ENCODE results near the gene MT3.

MT3 gene

DNA sequence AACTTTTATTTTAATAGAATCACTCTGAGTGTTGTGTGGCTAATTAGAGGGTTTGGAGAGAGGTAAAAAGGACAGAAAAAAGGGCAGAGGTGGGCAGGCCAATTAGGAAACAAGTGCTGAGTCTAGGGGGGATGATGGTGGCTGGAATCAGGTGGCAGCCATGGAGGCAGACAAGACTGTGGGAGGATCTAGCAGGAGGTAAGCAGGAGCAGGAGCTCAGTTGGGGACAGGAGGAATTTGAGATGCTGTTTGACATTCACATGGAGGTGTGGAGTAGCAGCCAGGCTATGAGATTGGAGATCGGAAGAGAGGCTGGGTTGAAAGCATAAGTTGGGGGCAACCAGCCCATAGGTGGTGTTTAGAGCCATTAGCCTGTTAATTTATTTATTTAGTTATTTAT, 28.2 kb upstream of the MT3 start:
- H3K9me2 ChIP-seq (replicated peaks; ENCODE audit: control insufficient read depth, low read length), result no peaks in the 10 kb centered on the region
- no peak for TF ChIP-seq EZH2phosphoT487 (IDR thresholded peaks at IDR 0.05; ENCODE audit: borderline replicate concordance, low read length)
- no peak for TF ChIP-seq CTCF (IDR thresholded peaks at IDR 0.05; ENCODE audit: low read depth, low read length, poor library complexity, severe bottlenecking)

DNA sequence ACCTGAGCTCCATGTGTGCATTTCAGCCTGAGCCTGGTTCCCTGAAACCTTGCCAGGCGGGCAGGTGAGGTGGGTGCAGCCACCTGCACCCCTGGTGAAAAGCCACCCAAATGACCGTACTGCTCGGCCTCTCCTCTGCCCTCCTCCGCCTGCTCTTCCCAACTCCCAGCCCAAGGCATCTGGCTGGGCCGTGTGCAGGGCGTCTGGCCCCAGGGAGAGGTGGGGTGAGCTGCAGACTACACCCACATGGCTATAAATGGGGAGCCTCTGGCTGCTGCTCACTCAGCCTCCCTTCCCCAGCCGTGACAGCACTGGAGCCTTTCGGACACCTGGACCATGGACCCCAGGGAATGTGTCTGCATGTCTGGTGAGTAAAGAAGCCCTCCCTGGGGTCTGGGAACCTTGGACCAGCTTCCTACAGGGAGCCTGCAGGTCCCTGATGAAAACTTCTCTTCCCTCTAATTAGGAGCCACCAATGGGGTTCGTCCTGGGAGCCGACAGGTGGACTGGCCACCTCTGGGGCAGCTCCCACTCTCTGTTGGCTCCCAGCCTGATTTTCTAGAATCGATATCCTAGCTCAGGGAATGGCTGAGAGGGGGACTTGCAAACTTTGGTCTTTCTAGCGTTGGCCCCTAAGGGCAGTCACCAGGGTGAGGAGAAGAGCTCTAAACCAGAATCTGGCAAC, 24.4 kb upstream of the MT3 start, which contains the start of gene MT4:
Gene MT4 (plus strand): TSS at position 281 of the 685 bp plus-strand sequence. CDS start 56 bp downstream, at position 337.
- no peak within 1 kb of the TSS for H3K27ac ChIP-seq (ENCODE audit: low read depth, low read length)
- no peaks in the 10 kb centered on the region for H3K79me2 ChIP-seq (ENCODE audit: control insufficient read depth, low read length)
- no peak for TF ChIP-seq CTCF (IDR thresholded peaks at IDR 0.05; ENCODE audit: low read depth, low read length, poor library complexity, severe bottlenecking)
- TF ChIP-seq EZH2phosphoT487 (IDR thresholded peaks at IDR 0.05; ENCODE audit: borderline replicate concordance, low read length), result no peak
- no peaks in the 10 kb centered on the region for H4K20me1 ChIP-seq (ENCODE audit: control insufficient read depth, insufficient read depth, low read depth, low read length)
- no peaks in the 10 kb centered on the region for H3K9me2 ChIP-seq (replicated peaks; ENCODE audit: control insufficient read depth, low read length)
- no peaks in the 10 kb centered on the region for H3K9me3 ChIP-seq (ENCODE audit: control insufficient read depth, insufficient read depth, low read length)
- no peak within 1 kb of the TSS for H3K4me3 ChIP-seq (ENCODE audit: low read length)
- no peaks in the 10 kb centered on the region; the same call in 1 of the 2 replicates for H3K27me3 ChIP-seq (ENCODE audit: control insufficient read depth, low read length)
- no peak within 1 kb of the TSS for H3K4me2 ChIP-seq (ENCODE audit: low read length)
- no peaks in the 10 kb centered on the region for H3K36me3 ChIP-seq (ENCODE audit: control insufficient read depth, low read length)
- H3F3A ChIP-seq (ENCODE audit: control insufficient read depth, insufficient read depth), result no peaks in the 10 kb centered on the region
- no peaks in the 10 kb centered on the region for H3K4me1 ChIP-seq (ENCODE audit: control insufficient read depth, low read length)

More for the DNA sequence above, 28.2 kb upstream of the MT3 start:
- Histone ChIP-seq H3K36me3 (ENCODE audit: control insufficient read depth, low read length) (no peaks in the 10 kb centered on the region), H3K4me3 (ENCODE audit: low read length) (no peak overlapping the region), H4K20me1 (ENCODE audit: control insufficient read depth, insufficient read depth, low read depth, low read length) (no peaks in the 10 kb centered on the region), H3K9me3 (ENCODE audit: control insufficient read depth, insufficient read depth, low read length) (no peaks in the 10 kb centered on the region), H3K27ac (ENCODE audit: low read depth, low read length) (no peak overlapping the region), H3K4me1 (ENCODE audit: control insufficient read depth, low read length) (no peaks in the 10 kb centered on the region), H3K4me2 (ENCODE audit: low read length) (no peak overlapping the region), H3K27me3 (ENCODE audit: control insufficient read depth, low read length) (peaks cover 8% of the 10 kb centered on the region; the same call in 1 of the 2 replicates), H3F3A (ENCODE audit: control insufficient read depth, insufficient read depth) (no peaks in the 10 kb centered on the region), H3K79me2 (ENCODE audit: control insufficient read depth, low read length) (no peaks in the 10 kb centered on the region)

- no peak overlapping the region for H3K27ac ChIP-seq (ENCODE audit: low read depth, low read length)
- H3K36me3 ChIP-seq (ENCODE audit: control insufficient read depth, low read length), result no peaks in the 10 kb centered on the region
- TF ChIP-seq EZH2phosphoT487 (IDR thresholded peaks at IDR 0.05; ENCODE audit: borderline replicate concordance, low read length), result no peak
- no peak for TF ChIP-seq CTCF (IDR thresholded peaks at IDR 0.05; ENCODE audit: low read depth, low read length, poor library complexity, severe bottlenecking)
Observed at GRCh38 chr16:56569971-56570370, 19.4 kb upstream of the MT3 start.

More at GRCh38 chr16:56569971-56570370, 19.4 kb upstream of the MT3 start:
- Histone ChIP-seq H3F3A (ENCODE audit: control insufficient read depth, insufficient read depth) (no peaks in the 10 kb centered on the region), H3K4me3 (ENCODE audit: low read length) (no peak overlapping the region), H3K9me2 (replicated peaks; ENCODE audit: control insufficient read depth, low read length) (no peaks in the 10 kb centered on the region), H3K4me2 (ENCODE audit: low read length) (no peak overlapping the region), H3K27me3 (ENCODE audit: control insufficient read depth, low read length) (no peaks in the 10 kb centered on the region; the same call in 1 of the 2 replicates), H3K4me1 (ENCODE audit: control insufficient read depth, low read length) (no peaks in the 10 kb centered on the region), H4K20me1 (ENCODE audit: control insufficient read depth, insufficient read depth, low read depth, low read length) (no peaks in the 10 kb centered on the region), H3K9me3 (ENCODE audit: control insufficient read depth, insufficient read depth, low read length) (no peaks in the 10 kb centered on the region), H3K79me2 (ENCODE audit: control insufficient read depth, low read length) (no peaks in the 10 kb centered on the region)

All from DOHH2 (cell line).